ENCODE data around the gene NUP58.

GRCh38 chr13:25380082-25380481, 78.7 kb downstream of the NUP58 start:
- TF ChIP-seq, protein P1, sequence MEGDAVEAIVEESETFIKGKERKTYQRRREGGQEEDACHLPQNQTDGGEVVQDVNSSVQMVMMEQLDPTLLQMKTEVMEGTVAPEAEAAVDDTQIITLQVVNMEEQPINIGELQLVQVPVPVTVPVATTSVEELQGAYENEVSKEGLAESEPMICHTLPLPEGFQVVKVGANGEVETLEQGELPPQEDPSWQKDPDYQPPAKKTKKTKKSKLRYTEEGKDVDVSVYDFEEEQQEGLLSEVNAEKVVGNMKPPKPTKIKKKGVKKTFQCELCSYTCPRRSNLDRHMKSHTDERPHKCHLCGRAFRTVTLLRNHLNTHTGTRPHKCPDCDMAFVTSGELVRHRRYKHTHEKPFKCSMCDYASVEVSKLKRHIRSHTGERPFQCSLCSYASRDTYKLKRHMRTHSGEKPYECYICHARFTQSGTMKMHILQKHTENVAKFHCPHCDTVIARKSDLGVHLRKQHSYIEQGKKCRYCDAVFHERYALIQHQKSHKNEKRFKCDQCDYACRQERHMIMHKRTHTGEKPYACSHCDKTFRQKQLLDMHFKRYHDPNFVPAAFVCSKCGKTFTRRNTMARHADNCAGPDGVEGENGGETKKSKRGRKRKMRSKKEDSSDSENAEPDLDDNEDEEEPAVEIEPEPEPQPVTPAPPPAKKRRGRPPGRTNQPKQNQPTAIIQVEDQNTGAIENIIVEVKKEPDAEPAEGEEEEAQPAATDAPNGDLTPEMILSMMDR (conservative IDR thresholded peaks at IDR 0.05; ENCODE audit: low read depth in 2 of 2): no peak
- TF ChIP-seq EZH2 (IDR thresholded peaks at IDR 0.05; ENCODE audit: low read depth, unreplicated experiment) (no peak), EZH2phosphoT487 (IDR thresholded peaks at IDR 0.05; ENCODE audit: unreplicated experiment) (no peak), STAT1 (IDR thresholded peaks at IDR 0.05; ENCODE audit: unreplicated experiment) (no peak), POLR2AphosphoS5 (IDR thresholded peaks at IDR 0.05; ENCODE audit: low read depth) (no peak), JUNB (IDR thresholded peaks at IDR 0.05; ENCODE audit: unreplicated experiment) (no peak)
- TF ChIP-seq, protein P2, sequence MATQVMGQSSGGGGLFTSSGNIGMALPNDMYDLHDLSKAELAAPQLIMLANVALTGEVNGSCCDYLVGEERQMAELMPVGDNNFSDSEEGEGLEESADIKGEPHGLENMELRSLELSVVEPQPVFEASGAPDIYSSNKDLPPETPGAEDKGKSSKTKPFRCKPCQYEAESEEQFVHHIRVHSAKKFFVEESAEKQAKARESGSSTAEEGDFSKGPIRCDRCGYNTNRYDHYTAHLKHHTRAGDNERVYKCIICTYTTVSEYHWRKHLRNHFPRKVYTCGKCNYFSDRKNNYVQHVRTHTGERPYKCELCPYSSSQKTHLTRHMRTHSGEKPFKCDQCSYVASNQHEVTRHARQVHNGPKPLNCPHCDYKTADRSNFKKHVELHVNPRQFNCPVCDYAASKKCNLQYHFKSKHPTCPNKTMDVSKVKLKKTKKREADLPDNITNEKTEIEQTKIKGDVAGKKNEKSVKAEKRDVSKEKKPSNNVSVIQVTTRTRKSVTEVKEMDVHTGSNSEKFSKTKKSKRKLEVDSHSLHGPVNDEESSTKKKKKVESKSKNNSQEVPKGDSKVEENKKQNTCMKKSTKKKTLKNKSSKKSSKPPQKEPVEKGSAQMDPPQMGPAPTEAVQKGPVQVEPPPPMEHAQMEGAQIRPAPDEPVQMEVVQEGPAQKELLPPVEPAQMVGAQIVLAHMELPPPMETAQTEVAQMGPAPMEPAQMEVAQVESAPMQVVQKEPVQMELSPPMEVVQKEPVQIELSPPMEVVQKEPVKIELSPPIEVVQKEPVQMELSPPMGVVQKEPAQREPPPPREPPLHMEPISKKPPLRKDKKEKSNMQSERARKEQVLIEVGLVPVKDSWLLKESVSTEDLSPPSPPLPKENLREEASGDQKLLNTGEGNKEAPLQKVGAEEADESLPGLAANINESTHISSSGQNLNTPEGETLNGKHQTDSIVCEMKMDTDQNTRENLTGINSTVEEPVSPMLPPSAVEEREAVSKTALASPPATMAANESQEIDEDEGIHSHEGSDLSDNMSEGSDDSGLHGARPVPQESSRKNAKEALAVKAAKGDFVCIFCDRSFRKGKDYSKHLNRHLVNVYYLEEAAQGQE (IDR thresholded peaks at IDR 0.05; ENCODE audit: unreplicated experiment): no peak
- TF ChIP-seq, protein P3, sequence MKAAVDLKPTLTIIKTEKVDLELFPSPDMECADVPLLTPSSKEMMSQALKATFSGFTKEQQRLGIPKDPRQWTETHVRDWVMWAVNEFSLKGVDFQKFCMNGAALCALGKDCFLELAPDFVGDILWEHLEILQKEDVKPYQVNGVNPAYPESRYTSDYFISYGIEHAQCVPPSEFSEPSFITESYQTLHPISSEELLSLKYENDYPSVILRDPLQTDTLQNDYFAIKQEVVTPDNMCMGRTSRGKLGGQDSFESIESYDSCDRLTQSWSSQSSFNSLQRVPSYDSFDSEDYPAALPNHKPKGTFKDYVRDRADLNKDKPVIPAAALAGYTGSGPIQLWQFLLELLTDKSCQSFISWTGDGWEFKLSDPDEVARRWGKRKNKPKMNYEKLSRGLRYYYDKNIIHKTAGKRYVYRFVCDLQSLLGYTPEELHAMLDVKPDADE (IDR thresholded peaks at IDR 0.05): no peak

All from GM23338 (cell line).